ENCODE results near the gene IL1B. TPM values are rescaled to one million over a fixed set of nuclear protein-coding genes. Genes with fewer than 3 reads are reported as not detected.

The IL1B gene
- total and polyA plus RNA-seq, 2 of the 8 experiments (the other 6 are each of a cell fraction or from before 2014, with no cell fraction given), result not detected

DNA sequence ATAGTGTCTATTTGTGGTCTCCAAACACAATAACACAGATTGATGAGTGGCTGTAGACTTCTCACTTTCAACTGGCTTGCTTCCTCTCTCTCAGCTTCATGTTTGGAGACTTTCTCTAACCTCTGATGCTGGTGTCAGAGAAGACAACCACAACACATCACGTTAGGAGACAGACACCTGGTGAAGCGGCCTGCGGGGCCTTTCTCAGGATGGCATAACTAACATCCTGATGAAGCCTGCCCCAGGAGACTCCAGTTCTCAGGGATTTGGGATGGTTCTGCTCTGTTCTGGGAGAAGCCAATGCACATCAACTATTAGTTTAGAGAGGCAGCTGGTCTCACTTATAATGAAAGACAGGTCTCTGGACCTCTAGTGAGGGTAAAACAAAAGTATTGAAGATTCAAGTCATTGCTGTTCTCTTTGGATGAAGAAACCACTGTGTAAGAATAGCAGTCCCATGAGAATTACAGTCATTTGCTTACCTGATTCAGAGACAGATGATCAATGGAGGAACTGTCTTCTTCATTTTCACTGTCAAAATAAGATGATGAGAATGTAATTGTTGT lies 54.3 kb downstream of the IL1B start:
- H3K9ac ChIP-seq (replicated peaks in 1 of 4; ENCODE audit: extremely low read depth in 1 of 4, low read depth in 3 of 4, low read length in 3 of 4), result no peak overlapping the region
- H2BK5ac ChIP-seq (ENCODE audit: low read depth, low read length), result no peak overlapping the region
- H2BK120ac ChIP-seq (replicated peaks; ENCODE audit: low read depth, low read length), result no peak overlapping the region
- H3K36me3 ChIP-seq (ENCODE audit: control insufficient read depth in 2 of 4, insufficient read depth in 4 of 4, low read length in 3 of 4), result no peaks in the 10 kb centered on the region
- no peak overlapping the region for H4K8ac ChIP-seq (ENCODE audit: extremely low read depth, insufficient read depth, low read length)
- no peak overlapping the region for H2BK12ac ChIP-seq (ENCODE audit: low read depth, low read length)
- no peak overlapping the region for H3K56ac ChIP-seq (replicated peaks; ENCODE audit: insufficient read length, low read depth, low read length)
- no peak overlapping the region for H3K27ac ChIP-seq (ENCODE audit: low read depth, low read length)
- peaks cover 0 to 18% (median 3%) of the 10 kb centered on the region in 4 experiments; a peak in 3 of 7 replicates for H3K4me1 ChIP-seq (replicated peaks in 1 of 4; ENCODE audit: control insufficient read depth in 3 of 4, insufficient read depth in 4 of 4, low read length in 3 of 4)
- H3K23ac ChIP-seq (ENCODE audit: insufficient read length), result no peak overlapping the region
- H4K5ac ChIP-seq (ENCODE audit: insufficient read length, low read depth, low read length), result no peak overlapping the region
- no peak overlapping the region for H2BK15ac ChIP-seq (ENCODE audit: low read length)
- no peak overlapping the region for H3K4ac ChIP-seq (replicated peaks; ENCODE audit: insufficient read length, low read depth, low read length)
- no peak overlapping the region for H2AFZ ChIP-seq (ENCODE audit: low read length)
- WGBS, 2 experiments (ENCODE audit: extremely low coverage in 1 of 2, insufficient coverage in 1 of 2, insufficient read length in 1 of 2, insufficient replicate concordance in 2 of 2, low coverage in 1 of 2, low lambda C conversion rate in 2 of 2, missing lambda C conversion rate in 1 of 2), result 76% methylated on average over 3 of the region's 3 CpGs; no CpG with 5 or more reads in 1 of the 2 experiments
- no peak overlapping the region for H3K14ac ChIP-seq (ENCODE audit: insufficient read length)
- no peak overlapping the region for H3K18ac ChIP-seq (ENCODE audit: extremely low read depth, low read length)
- CTCF ChIA-PET (ENCODE audit: partially characterized antibody), result interaction anchor here (0.7 to 1.4 kb wide), 4 partner anchors 9 to 177 kb away, joined by 3 to 5 read pairs (median 4); no protein-coding TSS in a partner anchor
- H2AK5ac ChIP-seq (ENCODE audit: low read depth, low read length), result no peak overlapping the region
- TF ChIP-seq, protein P1, sequence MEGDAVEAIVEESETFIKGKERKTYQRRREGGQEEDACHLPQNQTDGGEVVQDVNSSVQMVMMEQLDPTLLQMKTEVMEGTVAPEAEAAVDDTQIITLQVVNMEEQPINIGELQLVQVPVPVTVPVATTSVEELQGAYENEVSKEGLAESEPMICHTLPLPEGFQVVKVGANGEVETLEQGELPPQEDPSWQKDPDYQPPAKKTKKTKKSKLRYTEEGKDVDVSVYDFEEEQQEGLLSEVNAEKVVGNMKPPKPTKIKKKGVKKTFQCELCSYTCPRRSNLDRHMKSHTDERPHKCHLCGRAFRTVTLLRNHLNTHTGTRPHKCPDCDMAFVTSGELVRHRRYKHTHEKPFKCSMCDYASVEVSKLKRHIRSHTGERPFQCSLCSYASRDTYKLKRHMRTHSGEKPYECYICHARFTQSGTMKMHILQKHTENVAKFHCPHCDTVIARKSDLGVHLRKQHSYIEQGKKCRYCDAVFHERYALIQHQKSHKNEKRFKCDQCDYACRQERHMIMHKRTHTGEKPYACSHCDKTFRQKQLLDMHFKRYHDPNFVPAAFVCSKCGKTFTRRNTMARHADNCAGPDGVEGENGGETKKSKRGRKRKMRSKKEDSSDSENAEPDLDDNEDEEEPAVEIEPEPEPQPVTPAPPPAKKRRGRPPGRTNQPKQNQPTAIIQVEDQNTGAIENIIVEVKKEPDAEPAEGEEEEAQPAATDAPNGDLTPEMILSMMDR (IDR thresholded peaks at IDR 0.05; ENCODE audit: control extremely low read depth in 1 of 3, insufficient read depth in 1 of 3, low read depth in 1 of 3, low read length in 3 of 3), result no peak
- TF ChIP-seq BRCA1 (IDR thresholded peaks at IDR 0.05; ENCODE audit: low read depth, low read length) (no peak), NANOG (IDR thresholded peaks at IDR 0.05; ENCODE audit: insufficient read depth, low read depth, low read length, poor library complexity, severe bottlenecking) (no peak)
- TF ChIP-seq, protein P2, sequence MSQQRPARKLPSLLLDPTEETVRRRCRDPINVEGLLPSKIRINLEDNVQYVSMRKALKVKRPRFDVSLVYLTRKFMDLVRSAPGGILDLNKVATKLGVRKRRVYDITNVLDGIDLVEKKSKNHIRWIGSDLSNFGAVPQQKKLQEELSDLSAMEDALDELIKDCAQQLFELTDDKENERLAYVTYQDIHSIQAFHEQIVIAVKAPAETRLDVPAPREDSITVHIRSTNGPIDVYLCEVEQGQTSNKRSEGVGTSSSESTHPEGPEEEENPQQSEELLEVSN (IDR thresholded peaks at IDR 0.05), result no peak
- H2BK20ac ChIP-seq (ENCODE audit: low read length), result no peak overlapping the region
- DNase-seq (ENCODE audit: low read depth in 1 of 2, low spot score in 2 of 2) (no peak), FAIRE-seq (no peak)
- H3K4me3 ChIP-seq (ENCODE audit: extremely low read depth in 1 of 4, insufficient read depth in 2 of 4, low read depth in 3 of 4, low read length in 4 of 4), result no peak overlapping the region
- POLR2A ChIA-PET (ENCODE audit: partially characterized antibody), result interaction anchor here (0.7 kb wide), 1 partner anchor 32 kb away, joined by 3 read pairs; no protein-coding TSS in a partner anchor
- H3K27me3 ChIP-seq (replicated peaks in 1 of 4; ENCODE audit: control insufficient read depth in 3 of 4, extremely low read depth in 1 of 4, insufficient read depth in 3 of 4, low read length in 3 of 4), result no peaks in the 10 kb centered on the region
- no peaks in the 10 kb centered on the region for H3K9me3 ChIP-seq (ENCODE audit: insufficient read depth in 2 of 2, low read depth in 1 of 2, low read length in 1 of 2)
- H3K79me1 ChIP-seq (ENCODE audit: low read depth, low read length), result no peaks in the 10 kb centered on the region
- H3K79me2 ChIP-seq (ENCODE audit: control insufficient read depth in 1 of 2, insufficient read depth in 2 of 2, low read length in 2 of 2), result no peaks in the 10 kb centered on the region
- no peak overlapping the region for H3K4me2 ChIP-seq (ENCODE audit: insufficient read depth in 1 of 2, low read depth in 2 of 2, low read length in 2 of 2)
- no peaks in the 10 kb centered on the region for H4K20me1 ChIP-seq (replicated peaks in 1 of 2; ENCODE audit: control insufficient read depth in 1 of 2, insufficient read depth in 2 of 2, low read length in 2 of 2)
- H4K91ac ChIP-seq (replicated peaks; ENCODE audit: insufficient read length, low read length), result no peak overlapping the region
- H3K23me2 ChIP-seq (ENCODE audit: low read depth, low read length), result no peaks in the 10 kb centered on the region; the same call in 1 of the 2 replicates

All from H1 (cell line).